ENCODE measurements around the gene HACE1.

DNA sequence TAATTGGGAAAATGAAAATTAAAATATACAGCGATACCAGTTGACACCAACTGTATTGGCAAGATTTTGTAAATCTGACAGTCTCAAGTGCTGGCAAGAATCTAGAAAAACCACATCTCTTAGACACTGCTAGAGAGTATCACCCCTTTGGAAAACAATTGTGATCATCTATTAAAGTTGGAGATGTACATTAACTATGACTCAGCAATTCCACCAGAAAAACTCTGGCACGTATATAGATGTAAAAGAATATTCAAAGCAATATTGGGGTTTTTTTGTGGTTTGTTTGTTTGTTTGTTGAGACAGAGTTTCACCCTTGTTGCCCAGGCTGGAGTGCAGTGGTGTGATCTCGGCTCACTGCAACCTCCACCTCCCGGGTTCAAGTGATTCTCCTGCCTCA lies 142.9 kb downstream of the HACE1 start:
- TF ChIP-seq, protein P1, sequence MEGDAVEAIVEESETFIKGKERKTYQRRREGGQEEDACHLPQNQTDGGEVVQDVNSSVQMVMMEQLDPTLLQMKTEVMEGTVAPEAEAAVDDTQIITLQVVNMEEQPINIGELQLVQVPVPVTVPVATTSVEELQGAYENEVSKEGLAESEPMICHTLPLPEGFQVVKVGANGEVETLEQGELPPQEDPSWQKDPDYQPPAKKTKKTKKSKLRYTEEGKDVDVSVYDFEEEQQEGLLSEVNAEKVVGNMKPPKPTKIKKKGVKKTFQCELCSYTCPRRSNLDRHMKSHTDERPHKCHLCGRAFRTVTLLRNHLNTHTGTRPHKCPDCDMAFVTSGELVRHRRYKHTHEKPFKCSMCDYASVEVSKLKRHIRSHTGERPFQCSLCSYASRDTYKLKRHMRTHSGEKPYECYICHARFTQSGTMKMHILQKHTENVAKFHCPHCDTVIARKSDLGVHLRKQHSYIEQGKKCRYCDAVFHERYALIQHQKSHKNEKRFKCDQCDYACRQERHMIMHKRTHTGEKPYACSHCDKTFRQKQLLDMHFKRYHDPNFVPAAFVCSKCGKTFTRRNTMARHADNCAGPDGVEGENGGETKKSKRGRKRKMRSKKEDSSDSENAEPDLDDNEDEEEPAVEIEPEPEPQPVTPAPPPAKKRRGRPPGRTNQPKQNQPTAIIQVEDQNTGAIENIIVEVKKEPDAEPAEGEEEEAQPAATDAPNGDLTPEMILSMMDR (IDR thresholded peaks at IDR 0.05) = no peak
- TF ChIP-seq POLR2A (IDR thresholded peaks at IDR 0.05) = no peak

Measured in esophagus squamous epithelium (tissue), 4 donors.